NCI-H2171 (cell line): Measurements from ENCODE around the gene CLDN5.

Experiments
- DNase-seq: peaks from one replicate; lab custom pipeline; 2025; lab: John Stamatoyannopoulos, UW

CLDN5 gene

DNA sequence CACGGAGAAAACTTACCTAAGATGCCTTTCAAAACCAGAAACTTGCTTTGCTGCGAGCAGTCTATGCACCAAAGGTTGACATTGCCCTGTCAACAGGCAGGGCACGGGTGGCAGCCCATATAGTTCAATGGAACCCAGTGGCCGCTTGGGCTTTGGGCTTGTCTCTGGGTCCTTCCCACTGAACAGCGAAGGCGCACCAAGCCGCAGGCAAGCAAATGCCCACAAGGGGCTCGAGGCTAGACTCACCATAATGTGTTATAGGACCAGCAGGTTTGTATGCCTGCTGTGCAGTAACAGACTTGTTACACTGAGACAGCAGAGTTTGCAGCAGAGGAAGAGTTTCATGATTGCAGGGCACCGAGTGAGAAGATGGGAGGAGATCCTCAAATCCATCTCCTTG is 20.3 kb downstream of the CLDN5 start:
- DNase-seq = no peak

GRCh38 chr22:19503367-19503766 is 20.8 kb downstream of the CLDN5 start:
- no peak for DNase-seq

DNA sequence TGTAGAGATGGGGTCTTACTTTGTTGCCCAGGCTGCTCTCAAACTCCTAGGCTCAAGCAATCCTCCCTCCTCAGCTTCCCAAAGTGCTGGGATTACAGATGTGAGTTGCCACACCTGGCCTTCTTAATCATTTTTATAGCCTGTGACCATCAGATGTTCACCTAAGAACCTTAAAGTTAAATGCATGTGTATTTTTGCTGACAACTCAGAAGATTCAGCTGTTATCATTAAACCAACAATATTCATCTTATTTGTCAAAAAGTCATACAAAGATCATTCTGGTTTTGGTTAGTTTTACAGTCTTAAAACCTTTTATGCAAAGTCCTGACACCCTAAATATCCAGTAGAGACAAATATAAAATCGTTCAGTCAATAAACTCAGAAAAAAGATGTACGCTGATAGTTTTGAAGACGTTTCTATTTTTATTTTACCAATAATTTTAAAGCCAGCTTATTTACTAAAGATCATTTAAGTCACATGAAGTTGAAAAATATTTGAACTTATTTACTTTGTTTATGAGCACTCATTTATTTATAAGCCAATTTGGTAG is 22.2 kb downstream of the CLDN5 start:
- no peak for DNase-seq

DNA sequence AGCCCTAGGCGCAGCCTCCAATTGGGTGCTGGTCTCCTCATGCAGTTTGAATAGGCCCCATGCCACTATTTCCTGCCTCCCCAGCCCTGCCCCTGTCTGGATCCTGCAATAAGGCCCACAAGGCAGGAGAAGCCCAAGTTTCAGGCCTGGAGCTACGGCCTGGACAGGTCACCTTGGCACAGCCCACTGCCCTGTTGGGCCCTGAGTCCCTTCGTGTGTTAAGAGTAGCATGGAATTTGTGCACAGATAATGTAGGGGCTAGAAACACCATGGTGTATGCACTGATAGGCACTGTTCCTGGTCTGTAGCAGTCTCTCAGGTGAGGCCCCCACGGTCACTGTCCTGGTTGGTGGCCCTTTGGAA is 24.3 kb downstream of the CLDN5 start:
- no peak for DNase-seq

DNA sequence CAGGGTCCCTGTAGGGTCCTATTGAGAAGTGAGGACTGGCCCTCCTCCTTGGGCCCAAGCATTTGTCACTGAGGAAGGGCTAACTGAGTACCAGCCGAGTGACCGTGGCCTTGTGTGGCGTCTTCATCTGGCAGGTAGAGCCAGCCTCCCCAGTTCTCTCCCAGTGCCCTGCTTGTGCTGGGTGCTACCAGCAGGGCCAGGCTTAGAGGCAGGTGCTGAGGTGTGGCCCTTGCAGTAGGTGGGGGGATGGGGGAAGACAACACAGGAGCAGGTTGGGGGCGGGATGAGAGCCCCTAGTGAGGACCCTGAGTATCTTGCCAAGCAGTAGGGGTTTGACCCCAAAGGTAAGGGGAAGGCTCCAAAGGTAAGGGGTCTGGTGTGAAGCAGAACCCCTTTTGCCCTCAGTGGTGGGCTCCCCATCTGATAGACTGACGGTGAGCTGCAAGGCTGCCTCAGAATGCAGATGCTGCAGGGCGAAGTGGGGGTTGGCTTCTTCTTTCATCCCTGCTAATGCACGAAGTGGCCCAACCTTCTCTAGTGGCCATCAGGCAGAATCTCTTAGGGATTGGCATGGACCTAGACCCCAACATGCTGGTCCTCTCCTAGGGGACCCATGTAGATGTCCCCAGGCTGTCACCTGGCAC is 24.9 kb downstream of the CLDN5 start:
- DNase-seq = no peak

- no peak for DNase-seq
These were observed 25.4 kb downstream of the CLDN5 start for GRCh38 chr22:19498866-19499190.

- DNase-seq = no peak
These were observed 25.9 kb downstream of the CLDN5 start for GRCh38 chr22:19498154-19498865.

DNA sequence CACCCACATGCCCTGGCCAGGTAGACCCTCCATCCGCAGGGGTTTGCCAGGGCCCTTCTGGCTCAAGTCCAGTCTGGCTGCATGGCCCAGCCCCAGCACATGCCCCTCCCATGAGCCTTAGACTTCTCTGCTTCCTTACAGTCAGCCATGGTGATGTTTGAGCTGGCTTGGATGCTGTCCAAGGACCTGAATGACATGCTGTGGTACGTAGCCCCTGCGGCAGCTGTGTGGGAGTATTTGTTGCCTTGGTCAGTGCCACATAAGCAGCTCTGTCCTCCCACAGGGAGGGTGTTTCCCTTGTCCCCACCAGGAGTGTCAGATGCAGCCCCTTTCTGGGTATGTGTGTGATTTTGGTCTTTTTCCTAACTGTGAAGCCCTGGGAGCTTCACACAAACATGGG is 27.0 kb downstream of the CLDN5 start:
- no peak for DNase-seq

DNA sequence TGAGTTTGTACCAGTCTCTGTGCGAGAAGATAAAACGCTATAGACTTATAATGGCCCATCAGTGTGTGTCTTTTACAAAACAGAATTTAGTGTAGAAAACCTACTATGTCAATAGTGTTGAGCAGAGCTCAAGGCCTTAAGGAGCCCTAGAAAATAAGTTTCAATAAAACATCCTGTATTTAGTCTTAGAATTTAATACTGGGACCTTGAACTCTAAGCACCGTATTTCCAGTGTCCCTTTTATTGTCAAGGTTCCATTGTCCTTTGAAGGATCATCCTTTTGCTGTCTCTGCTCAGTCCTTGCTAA is 27.9 kb downstream of the CLDN5 start:
- no peak for DNase-seq

DNA sequence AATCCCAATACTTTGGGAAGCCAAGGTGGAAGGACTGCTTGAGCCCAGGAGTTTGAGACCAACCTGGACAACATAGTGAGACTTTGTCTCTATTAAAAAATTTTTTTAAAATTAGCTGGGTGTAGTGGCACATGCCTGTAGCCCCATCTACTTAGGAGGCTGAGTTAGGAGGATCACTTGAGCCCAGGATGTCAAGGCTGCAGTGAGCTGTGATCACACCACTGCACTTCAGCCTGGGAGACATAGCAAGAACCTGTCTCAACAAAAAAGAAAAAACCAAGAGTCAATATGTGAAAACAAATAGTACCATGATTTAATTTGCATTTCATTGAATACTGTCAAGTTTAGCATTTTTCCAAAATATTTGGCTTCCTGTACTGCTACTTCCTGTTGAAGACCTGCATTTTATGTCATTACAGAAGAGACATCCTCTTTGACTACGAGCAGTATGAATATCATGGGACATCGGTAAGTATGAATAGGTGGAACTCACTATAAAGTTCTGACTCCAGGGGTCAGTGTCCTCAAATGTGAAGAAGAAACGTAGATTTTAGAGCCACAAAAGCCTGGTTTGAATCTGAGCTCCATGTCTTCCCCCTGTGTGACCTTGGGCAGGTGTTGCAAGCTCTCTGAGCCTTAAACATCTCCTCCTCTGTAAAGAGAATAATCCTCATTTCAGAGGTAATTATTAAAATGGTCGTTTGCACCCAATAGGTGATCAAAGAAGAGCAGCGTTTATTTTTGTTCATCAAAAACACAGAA is 28.5 kb downstream of the CLDN5 start:
- DNase-seq = no peak

GRCh38 chr22:19494676-19495173 is 29.5 kb downstream of the CLDN5 start:
- DNase-seq = no peak

DNA sequence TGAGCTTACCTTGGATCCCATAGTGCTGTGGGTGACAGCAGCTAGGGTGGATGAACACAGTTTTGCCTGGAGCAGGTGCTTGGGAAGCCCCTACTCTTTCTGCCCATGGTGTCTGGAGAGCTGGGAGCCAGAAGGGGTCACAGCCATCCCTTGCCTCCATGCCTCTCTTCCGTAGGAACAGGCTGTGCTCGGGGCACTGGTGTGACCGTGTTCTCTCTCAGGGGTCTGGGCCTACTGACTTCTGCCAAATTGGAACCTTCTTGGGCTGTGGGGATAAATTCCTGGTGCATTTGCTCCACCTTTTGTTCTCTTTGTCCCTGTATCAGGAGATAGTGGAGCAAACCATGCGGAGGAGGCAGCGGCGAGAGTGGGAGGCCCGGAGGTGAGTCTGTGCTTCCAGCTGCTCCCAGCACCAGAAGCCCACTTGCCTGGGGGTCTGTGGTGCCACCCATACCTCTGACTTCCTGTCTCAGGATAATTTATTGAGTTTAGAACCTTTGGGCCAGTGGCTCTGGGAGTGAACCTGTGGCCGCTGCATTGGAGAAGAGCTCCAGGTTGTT is 30.1 kb downstream of the CLDN5 start:
- DNase-seq = no peak

- no peak for DNase-seq
These were observed 31.6 kb downstream of the CLDN5 start for GRCh38 chr22:19492504-19493174.

DNA sequence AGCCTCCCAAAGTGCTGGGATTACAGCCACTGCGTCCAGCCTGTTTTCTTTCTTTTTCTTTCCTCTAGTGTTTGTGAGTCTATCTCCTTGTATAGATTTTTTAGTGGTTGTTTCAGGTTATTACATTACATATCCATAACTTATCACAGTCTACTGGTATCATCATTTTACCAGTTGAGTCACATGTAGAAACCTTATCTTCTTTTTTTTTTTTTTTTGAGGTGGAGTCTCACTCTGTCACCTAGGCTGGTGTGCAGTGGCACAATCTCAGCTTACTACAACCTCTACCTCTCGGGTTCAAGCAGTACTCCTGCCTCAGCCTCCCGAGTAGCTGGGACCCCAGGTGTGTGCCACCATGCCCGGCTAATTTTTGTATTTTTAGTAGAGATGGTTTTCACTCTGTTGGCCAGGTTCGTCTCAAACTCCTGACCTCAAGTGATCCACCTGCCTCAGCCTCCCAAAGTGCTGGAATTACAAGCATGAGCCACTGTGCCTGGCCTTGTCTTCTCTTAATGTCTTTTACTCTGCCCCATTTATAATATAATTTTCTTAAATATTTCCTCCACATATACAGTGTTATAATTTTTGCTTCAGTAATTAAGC is 33.5 kb downstream of the CLDN5 start:
- DNase-seq = no peak

DNA sequence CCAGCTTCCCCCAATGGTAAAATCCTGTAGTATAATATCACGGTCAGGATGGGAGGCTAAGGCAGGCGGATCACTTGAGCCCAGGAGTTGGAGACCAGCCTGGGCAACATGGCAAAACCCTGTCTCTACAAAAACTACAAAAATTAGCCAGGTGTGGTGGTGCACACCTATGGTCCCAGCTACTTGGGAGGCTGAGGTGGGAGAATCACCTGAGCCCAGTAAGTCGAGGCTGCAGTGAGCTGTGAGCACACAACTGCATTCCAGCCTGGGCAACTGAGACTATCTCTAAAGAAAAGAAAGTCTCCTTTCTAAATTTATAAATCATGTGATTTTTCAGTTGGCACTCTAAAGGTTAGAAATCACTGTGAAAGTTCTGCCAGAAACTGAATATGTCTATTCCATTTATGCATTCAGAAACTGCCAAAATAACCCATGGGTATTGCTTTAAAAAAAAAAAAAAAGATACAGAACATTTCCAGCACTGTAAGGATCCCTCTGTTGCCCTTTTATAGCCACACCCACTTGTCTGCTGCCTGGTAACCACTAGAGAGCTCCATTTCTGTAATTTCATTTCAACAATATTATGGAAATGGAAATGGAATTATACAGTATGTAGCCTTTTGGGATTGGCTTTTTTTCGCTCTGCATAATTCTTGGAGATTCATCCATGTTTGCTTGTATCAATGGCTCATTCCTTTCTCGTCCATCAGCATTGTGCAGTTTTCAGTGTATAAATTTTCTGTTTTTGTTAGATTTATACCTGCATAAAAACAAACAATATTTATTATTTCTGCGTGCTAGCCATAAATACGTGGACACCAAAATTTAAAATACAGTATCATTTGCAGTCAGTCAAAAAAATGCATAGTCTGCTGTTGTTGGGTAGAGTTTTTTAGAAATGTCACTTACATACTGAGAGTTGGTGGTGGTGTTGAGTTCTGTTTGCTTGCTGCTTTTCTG is 35.0 kb downstream of the CLDN5 start:
- DNase-seq = no peak

DNA sequence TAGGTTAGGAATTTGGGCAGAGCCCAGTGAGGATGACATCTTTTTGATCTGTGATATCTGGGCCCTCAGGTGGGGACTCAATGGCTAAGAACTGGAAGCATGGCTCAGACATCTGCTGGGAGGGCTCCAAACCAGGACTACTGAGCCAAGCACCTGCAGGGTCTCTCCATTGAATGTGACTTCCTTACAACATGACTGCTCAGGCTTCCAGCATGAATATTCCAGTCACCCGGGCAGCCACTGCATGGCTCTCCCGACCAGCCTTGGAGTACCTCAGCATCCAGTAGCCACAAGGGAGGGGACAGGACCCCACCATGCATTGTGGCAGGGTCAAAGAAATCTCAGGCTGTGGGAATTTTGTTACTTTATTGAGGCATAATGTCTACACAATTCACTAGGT is 35.9 kb downstream of the CLDN5 start:
- no peak for DNase-seq

- DNase-seq = no peak
These were observed 40.5 kb downstream of the CLDN5 start for GRCh38 chr22:19483481-19484244.

DNA sequence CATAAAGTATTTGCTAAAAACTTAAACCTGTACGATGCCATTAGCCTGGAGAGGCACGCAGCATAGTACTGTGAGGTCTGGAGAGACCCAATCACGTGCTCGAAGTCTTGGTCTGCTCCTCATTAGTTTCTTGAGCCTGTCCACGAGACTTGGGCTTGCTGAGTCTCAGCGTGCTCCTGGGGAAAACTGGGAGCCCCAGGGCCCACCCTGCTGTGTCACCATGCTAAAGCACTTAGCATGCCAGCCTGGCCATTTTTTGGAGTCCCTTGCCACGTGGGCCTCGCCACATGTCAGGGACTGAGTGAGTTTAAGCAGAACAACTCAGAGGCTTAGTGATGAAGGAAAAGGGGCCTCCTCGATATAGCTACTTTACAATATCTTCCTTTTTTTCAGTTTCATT is 41.9 kb downstream of the CLDN5 start:
- no peak for DNase-seq

- no peak for DNase-seq
These were observed 43.4 kb downstream of the CLDN5 start for GRCh38 chr22:19480789-19481188.

DNA sequence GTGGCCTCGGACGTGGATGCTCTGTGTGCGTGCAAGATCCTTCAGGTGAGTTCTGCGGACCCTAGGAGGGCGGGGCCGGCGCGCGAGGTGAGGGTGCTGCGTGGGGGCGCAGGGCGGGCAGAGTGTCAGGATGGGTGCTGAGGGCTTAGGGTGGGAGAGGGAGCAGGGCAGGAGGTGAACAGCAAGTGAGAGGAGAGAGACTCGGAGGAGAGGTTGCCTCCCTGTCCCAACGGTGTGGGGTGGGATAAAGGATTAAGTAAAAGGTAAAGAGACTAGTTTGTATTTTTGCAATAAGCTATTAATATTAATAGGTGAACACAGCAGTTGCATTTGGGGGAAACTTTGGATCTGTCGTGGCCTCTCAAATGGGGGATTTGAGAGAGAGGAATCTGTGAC is 44.0 kb downstream of the CLDN5 start:
- DNase-seq = no peak
